Right cardiac atrium (tissue), 5 donors: ENCODE data around the gene NDUFS5. TPM values are rescaled to one million over a fixed set of nuclear protein-coding genes. Genes with fewer than 3 reads are reported as not detected.

Experiments used
- ATAC-seq, 2 donors: fragments of 200-7000 bp; cut with Tn5 transposase; one replicate each; pipeline versions ENCODE4 v1.8.0 to v1.9.1; 2020; ENCODE audit warnings: moderate library complexity in 2 of 2, mild to moderate bottlenecking in 1 of 2
- DNase-seq, 3 donors: peaks; one replicate each; pipeline ENCODE4 v3.0.0-alpha.2; 2020
- H3K27ac ChIP-seq: one replicate; pipeline ENCODE4 v1.5.1; 2013; ENCODE audit warnings: mild to moderate bottlenecking, low read length, control low read depth, moderate library complexity
- H3K27me3 ChIP-seq: one replicate; pipeline ENCODE4 v1.6.1; 2013; ENCODE audit not compliant: control insufficient read depth, insufficient read depth
- H3K4me1 ChIP-seq: one replicate; pipeline ENCODE4 v1.6.1; 2013; ENCODE audit warnings: low read length; ENCODE audit not compliant: control insufficient read depth, insufficient read depth
- H3K4me3 ChIP-seq: one replicate; pipeline ENCODE4 v1.5.1; 2013; ENCODE audit warnings: low read length, control low read depth
- H3K9me3 ChIP-seq: one replicate; pipeline ENCODE4 v1.6.1; 2013; ENCODE audit warnings: low read length; ENCODE audit not compliant: control insufficient read depth
- WGBS: extraction: QIAGEN DNeasy Blood & Tissue Kit; methylation state at CpG from one replicate; pipeline ENCODE4 v1.1.7; 2013; 5-methylcytosine and 5-hydroxymethylcytosine counted together
- intact Hi-C, 4 donors: fragments of 100-400 bp; cut with DNase I; formaldehyde crosslinking; loops; one replicate each; pipeline versions ENCODE4 v1.11.0 to v1.14.0; 2022 to 2023
- polyA plus RNA-seq: library from polyadenylated mRNA; stranded (reverse); fragments of 200-250 nt; gene quantifications from one replicate; pipeline ENCODE4 v1.2.3, GENCODE V29; 2013
- total RNA-seq, 4 donors: library from RNA; stranded (reverse); fragmentation: NEBNext Ultra II Directional; extraction: Animal tissue kit (Norgen Biotek cat#: 25700); gene quantifications; one replicate each; pipeline ENCODE4 v1.2.1, GENCODE V29; 2021
- donor health status: healthy with polysubstance abuse.
- donor health status: DM: no; HTN: yes; CAD: no.
- donor health status: DM: no; HTN: no; CAD: no.
- donor health status: DM: no; HTN: yes; CAD: no; lungs with severe emphysema.
- donor health status: DM: yes; HTN: yes; CAD: no.

The NDUFS5 gene
- total and polyA plus RNA-seq, 5 donors: 466 to 2,285 (median 511) TPM

DNA sequence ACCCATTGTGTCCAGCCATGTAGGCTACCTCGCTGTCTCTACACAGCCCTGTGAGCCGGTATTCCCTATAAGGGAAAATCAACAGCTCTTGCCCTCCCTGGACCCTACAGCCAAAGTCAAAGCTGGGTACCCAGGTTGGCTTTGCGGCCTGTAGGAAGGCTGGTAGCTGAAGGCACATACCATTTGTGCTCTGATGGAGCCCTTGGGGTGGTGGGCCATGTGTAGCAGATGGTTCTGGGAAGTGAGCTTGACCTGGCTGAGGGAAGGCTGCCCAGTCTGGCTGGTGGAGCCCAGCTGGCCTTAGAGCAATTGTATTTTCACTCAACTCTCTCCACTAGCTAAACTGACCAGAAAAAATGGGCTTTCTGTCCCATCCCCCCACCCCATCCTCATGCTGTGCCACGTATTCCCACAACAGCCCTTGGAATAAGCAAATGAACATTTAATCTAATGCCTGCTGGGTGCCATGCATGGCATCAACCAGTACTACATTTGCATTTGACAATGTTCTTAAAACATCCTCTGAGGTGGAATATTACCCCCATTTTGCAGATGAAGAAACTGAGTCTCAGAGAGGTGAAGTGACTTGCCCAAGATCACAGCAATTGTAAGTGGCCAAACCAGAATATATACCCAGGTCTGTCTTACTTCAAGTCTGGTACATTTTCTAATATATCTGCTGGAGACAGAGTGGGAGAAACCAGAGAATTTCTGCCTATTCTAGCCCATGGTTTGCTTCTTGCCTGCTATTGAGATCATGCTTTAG, 56.8 kb downstream of the NDUFS5 start:
- Histone ChIP-seq H3K27ac (no peak overlapping the region), H3K4me1 (peaks cover 3% of the 10 kb centered on the region), H3K9me3 (no peaks in the 10 kb centered on the region), H3K27me3 (no peaks in the 10 kb centered on the region), H3K4me3 (no peak overlapping the region)
- DNase-seq: no peak
- WGBS: 97% methylated on average over 4 of the region's 4 CpGs
- no peak for ATAC-seq
- intact Hi-C loops: no loop called here

GRCh38 chr1:39084191-39084590, 58.0 kb downstream of the NDUFS5 start:
- intact Hi-C loops: no loop called here
- 96% methylated on average over 17 of the region's 17 CpGs for WGBS

More at GRCh38 chr1:39084191-39084590, 58.0 kb downstream of the NDUFS5 start:
- no peak overlapping the region for H3K4me3 ChIP-seq
- H3K27me3 ChIP-seq: no peaks in the 10 kb centered on the region
- no peaks in the 10 kb centered on the region for H3K9me3 ChIP-seq
- ATAC-seq (no peak), DNase-seq (no peak)
- peaks cover 3% of the 10 kb centered on the region for H3K4me1 ChIP-seq
- H3K27ac ChIP-seq: no peak overlapping the region

Other genes with a start within 250 kb of the NDUFS5 start
- 10 to 100 TPM; 16.2 to 21.8 (median 18.7) TPM for gene RRAGC, start 166.6 kb upstream of the NDUFS5 start, total RNA-seq
- gene RRAGC, start 166.6 kb upstream of the NDUFS5 start, polyA plus RNA-seq: 12.5 TPM
- 10 to 100 TPM in 3 of 4 donors, 1 to 10 TPM in 1; 5.3 to 14.0 (median 11.4) TPM for gene MYCBP, start 153.0 kb upstream of the NDUFS5 start, total RNA-seq
- gene MYCBP, start 153.0 kb upstream of the NDUFS5 start, polyA plus RNA-seq: 4.9 TPM
- not detected for gene GJA9, start 144.8 kb upstream of the NDUFS5 start, total RNA-seq
- 0.07 TPM for gene GJA9, start 144.8 kb upstream of the NDUFS5 start, polyA plus RNA-seq
- under 1 TPM in 3 of 4 donors, not detected in 1; 0.24 to 0.39 (median 0.29) TPM for gene RHBDL2, start 84.5 kb upstream of the NDUFS5 start, total RNA-seq
- gene RHBDL2, start 84.5 kb upstream of the NDUFS5 start, polyA plus RNA-seq: 0.23 TPM
- 10 to 100 TPM; 44.6 to 63.3 (median 56.0) TPM for gene AKIRIN1, start 35.1 kb upstream of the NDUFS5 start, total RNA-seq
- 32.2 TPM for gene AKIRIN1, start 35.1 kb upstream of the NDUFS5 start, polyA plus RNA-seq
- 100 to 1,000 TPM; 294 to 359 (median 326) TPM for gene MACF1, start 178.3 kb downstream of the NDUFS5 start, total RNA-seq
- 145 TPM for gene MACF1, start 178.3 kb downstream of the NDUFS5 start, polyA plus RNA-seq